GM19239 (cell line): ENCODE data around the gene ASPG.

Source experiments
- DNase-seq: peaks from one replicate; pipeline ENCODE4 v3.0.0; 2011; ENCODE audit warnings: low spot score; ENCODE audit not compliant: insufficient read length
- FAIRE-seq: peaks from 2 replicates; lab custom pipeline; 2011; peaks lifted over from hg19 to GRCh38; lab: Jason Lieb, UNC

Gene ASPG

GRCh38 chr14:104103061-104103445, 17.6 kb downstream of the ASPG start:
- no peak for DNase-seq
- FAIRE-seq = no peak

GRCh38 chr14:104103446-104104075, 18.1 kb downstream of the ASPG start:
- FAIRE-seq = no peak

GRCh38 chr14:104104076-104104901, 18.8 kb downstream of the ASPG start:
- FAIRE-seq (no peak), DNase-seq (no peak)

More at GRCh38 chr14:104103446-104104075, 18.1 kb downstream of the ASPG start:
- DNase-seq = no peak

- FAIRE-seq = no peak
Measured at GRCh38 chr14:104105071-104105821, 19.7 kb downstream of the ASPG start.

GRCh38 chr14:104105822-104106470, 20.4 kb downstream of the ASPG start:
- DNase-seq (no peak), FAIRE-seq (no peak)

More at GRCh38 chr14:104105071-104105821, 19.7 kb downstream of the ASPG start:
- no peak for DNase-seq

GRCh38 chr14:104106471-104106991, 21.0 kb downstream of the ASPG start:
- DNase-seq (no peak), FAIRE-seq (no peak)

- FAIRE-seq (no peak), DNase-seq (no peak)
Measured at GRCh38 chr14:104107101-104107581, 21.6 kb downstream of the ASPG start.

GRCh38 chr14:104107611-104108569, 22.4 kb downstream of the ASPG start:
- FAIRE-seq (no peak), DNase-seq (no peak)

- no peak for FAIRE-seq
- no peak for DNase-seq
Measured at GRCh38 chr14:104108570-104109541, 23.4 kb downstream of the ASPG start.

- DNase-seq (no peak), FAIRE-seq (no peak)
Measured at GRCh38 chr14:104109731-104110361, 24.3 kb downstream of the ASPG start.

GRCh38 chr14:104110491-104111209, 25.1 kb downstream of the ASPG start:
- no peak for DNase-seq
- FAIRE-seq = no peak

GRCh38 chr14:104111301-104112112, 26.0 kb downstream of the ASPG start:
- DNase-seq = no peak
- no peak for FAIRE-seq

- DNase-seq (no peak), FAIRE-seq (no peak)
Measured at GRCh38 chr14:104112113-104112505, 26.6 kb downstream of the ASPG start.

GRCh38 chr14:104112609-104113571, 27.4 kb downstream of the ASPG start:
- FAIRE-seq = no peak
- no peak for DNase-seq
